ENCODE results near the gene GATD1. TPM values are rescaled to one million over a fixed set of nuclear protein-coding genes. Genes with fewer than 3 reads are reported as not detected.
A peak's percentile ranks its signal among the peaks of the same experiment; 100 is the strongest.

The GATD1 gene
- total and polyA plus RNA-seq, 2 experiments from 2014 or later = 39.3 to 51.0 TPM

- Histone ChIP-seq H3K27ac (ENCODE audit: low read depth) (0 out of 2 replicates have a peak overlapping the region, but pooled peaks have one; percentile 63), H3K4me2 (no peak overlapping the region), H3K4me1 (ENCODE audit: insufficient read depth) (peaks cover 8% of the 10 kb centered on the region), H2AFZ (no peak overlapping the region), H3K36me3 (ENCODE audit: insufficient read depth) (peaks cover 43% of the 10 kb centered on the region), H3F3A (replicated peaks; ENCODE audit: low read depth) (peaks cover 64% of the 10 kb centered on the region), H3K4me3 (no peak overlapping the region), H3K27me3 (ENCODE audit: insufficient read depth) (no peaks in the 10 kb centered on the region), H3K9me2 (ENCODE audit: insufficient read depth) (no peaks in the 10 kb centered on the region), H3K79me2 (replicated peaks; ENCODE audit: insufficient read depth) (no peaks in the 10 kb centered on the region), H4K20me1 (replicated peaks; ENCODE audit: insufficient read depth) (peaks cover 6% of the 10 kb centered on the region; the same call in 1 of the 2 replicates)
- Mint-ChIP-seq H3K9me3 (no peaks in the 10 kb centered on the region), H3K27me3 (ENCODE audit: insufficient read depth, low read depth, poor library complexity) (peaks cover 32% of the 10 kb centered on the region), H3K4me1 (peaks cover 10% of the 10 kb centered on the region), H3K36me3 (ENCODE audit: low read depth) (peaks cover 82% of the 10 kb centered on the region), H3K27ac (no peak overlapping the region), H3K4me3 (no peak overlapping the region)
- no peak for ATAC-seq
- DNase-seq (ENCODE audit: low spot score) = no peak
- TF ChIP-seq ZNF462 (CRISPR knock-in tag; IDR thresholded peaks at IDR 0.05) = no peak
- TF ChIP-seq JUNB (IDR thresholded peaks at IDR 0.05; ENCODE audit: unreplicated experiment) = no peak
- TF ChIP-seq POLR2AphosphoS5 (IDR thresholded peaks at IDR 0.05; ENCODE audit: low read depth) = peak; percentile 5; the same call in 1 of the 2 replicates
- TF ChIP-seq EZH2phosphoT487 (IDR thresholded peaks at IDR 0.05; ENCODE audit: unreplicated experiment) = no peak
Observed at GRCh38 chr11:764322-765024, 12.8 kb downstream of the GATD1 start.

Data from GM23338 (cell line).